ENCODE results near the gene PGPEP1.

PGPEP1 gene

GRCh38 chr19:18340190-18340989 lies at the start of gene PGPEP1:
TSS of gene PGPEP1 (plus strand) at chr19:18340598. CDS start at chr19:18340682, 84 bp downstream.
- no peak for TF ChIP-seq CTCF (IDR thresholded peaks at IDR 0.05; ENCODE audit: borderline replicate concordance, control extremely low read depth, extremely low read depth, insufficient read depth, missing control alignments)
- peak; percentile 92 for DNase-seq (ENCODE audit: low spot score)
- in situ Hi-C loops (cut with MboI; ENCODE audit: low sequenced_read_pairs, unreplicated experiment) = no loop called here

- TF ChIP-seq CTCF (IDR thresholded peaks at IDR 0.05; ENCODE audit: borderline replicate concordance, control extremely low read depth, extremely low read depth, insufficient read depth, missing control alignments) = no peak
- DNase-seq (ENCODE audit: low spot score) = no peak
- in situ Hi-C loops (cut with MboI; ENCODE audit: low sequenced_read_pairs, unreplicated experiment) = no loop called here
Observed at GRCh38 chr19:18291019-18291524, 49.3 kb upstream of the PGPEP1 start.

- TF ChIP-seq CTCF (IDR thresholded peaks at IDR 0.05; ENCODE audit: borderline replicate concordance, control extremely low read depth, extremely low read depth, insufficient read depth, missing control alignments) = no peak
- in situ Hi-C loops (cut with MboI; ENCODE audit: low sequenced_read_pairs, unreplicated experiment) = no loop called here
- DNase-seq (ENCODE audit: low spot score) = peak; percentile 94
Observed at GRCh38 chr19:18291590-18292461, 48.6 kb upstream of the PGPEP1 start.

GRCh38 chr19:18292462-18292809 lies 48.0 kb upstream of the PGPEP1 start:
- in situ Hi-C loops (cut with MboI; ENCODE audit: low sequenced_read_pairs, unreplicated experiment) = no loop called here
- no peak for TF ChIP-seq CTCF (IDR thresholded peaks at IDR 0.05; ENCODE audit: borderline replicate concordance, control extremely low read depth, extremely low read depth, insufficient read depth, missing control alignments)
- no peak for DNase-seq (ENCODE audit: low spot score)

GRCh38 chr19:18292810-18293641 lies 47.4 kb upstream of the PGPEP1 start:
- in situ Hi-C loops (cut with MboI; ENCODE audit: low sequenced_read_pairs, unreplicated experiment) = no loop called here
- no peak for TF ChIP-seq CTCF (IDR thresholded peaks at IDR 0.05; ENCODE audit: borderline replicate concordance, control extremely low read depth, extremely low read depth, insufficient read depth, missing control alignments)

More at GRCh38 chr19:18292810-18293641, 47.4 kb upstream of the PGPEP1 start:
- DNase-seq (ENCODE audit: low spot score) = peak; percentile 73

Measured in GM13976 (cell line).